Omental fat pad (tissue), 4 donors: ENCODE results near the gene RELCH. TPM values are rescaled to one million over a fixed set of nuclear protein-coding genes. Genes with fewer than 3 reads are reported as not detected.

Source experiments
- ATAC-seq: fragments of 150-250 bp; one replicate; pipeline ENCODE4 v1.9.1; 2016; ENCODE audit warnings: mild to moderate bottlenecking, moderate library complexity; ENCODE audit not compliant: low FRiP score
- DNase-seq: peaks from one replicate; pipeline ENCODE4 v3.0.0-alpha.2; 2019; ENCODE audit warnings: low spot score
- CTCF ChIP-seq, 3 donors: fragments of 450-650 bp; IDR thresholded peaks; one replicate each; pipeline ENCODE4 v1.5.1; 2016 to 2017; ENCODE audit warnings: antibody characterized with exemption in 3 of 3, mild to moderate bottlenecking in 3 of 3, moderate library complexity in 2 of 3
- total RNA-seq, 4 donors: library from RNA; depleted of rRNA; stranded (reverse); fragments of >200 nt; gene quantifications; one replicate each; pipeline ENCODE4 v1.1.0, GENCODE V29; 2016

The RELCH gene
- total RNA-seq, 4 donors from 2014 or later, result 21.8 to 42.7 (median 29.8) TPM

GRCh38 chr18:62214790-62215189 is 27.7 kb downstream of the RELCH start:
- TF ChIP-seq CTCF (IDR thresholded peaks at IDR 0.05), result no peak
- DNase-seq (no peak), ATAC-seq (no peak)

- DNase-seq (no peak), ATAC-seq (no peak)
- TF ChIP-seq CTCF (IDR thresholded peaks at IDR 0.05), result no peak
Observed at GRCh38 chr18:62224229-62224628, 37.2 kb downstream of the RELCH start.

GRCh38 chr18:62226047-62226446 is 39.0 kb downstream of the RELCH start:
- DNase-seq (no peak), ATAC-seq (no peak)
- TF ChIP-seq CTCF (IDR thresholded peaks at IDR 0.05), result no peak

GRCh38 chr18:62236252-62236651 is 49.2 kb downstream of the RELCH start:
- ATAC-seq (no peak), DNase-seq (no peak)
- TF ChIP-seq CTCF (IDR thresholded peaks at IDR 0.05), result no peak

GRCh38 chr18:62239475-62239874 is 52.4 kb downstream of the RELCH start:
- DNase-seq, result no peak

GRCh38 chr18:62242955-62243354 is 55.9 kb downstream of the RELCH start:
- TF ChIP-seq CTCF (IDR thresholded peaks at IDR 0.05), result no peak
- no peak for ATAC-seq
- DNase-seq, result no peak

More at GRCh38 chr18:62239475-62239874, 52.4 kb downstream of the RELCH start:
- no peak for ATAC-seq
- no peak for TF ChIP-seq CTCF (IDR thresholded peaks at IDR 0.05)

GRCh38 chr18:62245177-62245576 is 58.1 kb downstream of the RELCH start:
- no peak for TF ChIP-seq CTCF (IDR thresholded peaks at IDR 0.05)
- ATAC-seq (no peak), DNase-seq (no peak)
